Suprapubic skin (tissue), 4 donors: ENCODE measurements around the gene TPD52L1. TPM values are rescaled to one million over a fixed set of nuclear protein-coding genes. Genes with fewer than 3 reads are reported as not detected.
"Not testable (repeated sequence)": the region's sequence is repeated elsewhere in the genome, so short reads cannot be mapped to it uniquely, and the experiment has no call there.

ENCODE experiments used
- DNase-seq, 2 donors: peaks; one replicate each; pipeline ENCODE4 v3.0.0-alpha.2; 2019; ENCODE audit warnings: low spot score in 2 of 2
- H3K27ac ChIP-seq: fragments of 200-600 bp; sonication (generic); one replicate; pipeline ENCODE4 v1.5.1; 2019
- H3K27me3 ChIP-seq: fragments of 200-600 bp; sonication (generic); one replicate; pipeline ENCODE4 v1.5.1; 2019
- H3K36me3 ChIP-seq: fragments of 200-600 bp; sonication (generic); one replicate; pipeline ENCODE4 v1.5.1; 2019
- H3K4me1 ChIP-seq: fragments of 200-600 bp; sonication (generic); one replicate; pipeline ENCODE4 v1.5.1; 2019
- H3K4me3 ChIP-seq: fragments of 200-600 bp; sonication (generic); one replicate; pipeline ENCODE4 v1.5.1; 2019; ENCODE audit warnings: mild to moderate bottlenecking
- H3K9me3 ChIP-seq: fragments of 200-600 bp; sonication (generic); one replicate; pipeline ENCODE4 v1.5.1; 2019
- EP300 ChIP-seq: sonication (generic); formaldehyde crosslinking; IDR thresholded peaks from one replicate; pipeline ENCODE4 v1.6.1; 2017; ENCODE audit warnings: antibody characterized with exemption
- POLR2A ChIP-seq, 2 donors: fragments of 450-650 bp; IDR thresholded peaks; one replicate each; pipeline ENCODE4 v1.6.1; 2017; ENCODE audit warnings: antibody characterized with exemption in 2 of 2, mild to moderate bottlenecking in 2 of 2, moderate library complexity in 2 of 2
- POLR2AphosphoS5 ChIP-seq, 3 donors: sonication (generic); formaldehyde crosslinking; IDR thresholded peaks; one replicate each; pipeline ENCODE4 v1.6.1; 2017; ENCODE audit warnings: antibody characterized with exemption in 3 of 3
- WGBS: methylation state at CpG from one replicate; pipeline ENCODE4 v1.1.5; 2018; 5-methylcytosine and 5-hydroxymethylcytosine counted together
- total RNA-seq, 4 donors: library from RNA; depleted of rRNA; stranded (reverse); fragments of >200 nt; gene quantifications; one replicate each; pipeline ENCODE4 v1.1.0, GENCODE V29; 2016
- TF ChIP-seq, protein P1 (sequence below), 2 donors: fragments of 200-600 bp in 1 of 2; fragments of 450-650 bp in 1 of 2; sonication (generic) in 1 of 2; IDR thresholded peaks; one replicate each; pipeline ENCODE4 v1.5.1; 2016 to 2019; ENCODE audit warnings: antibody characterized with exemption in 2 of 2, mild to moderate bottlenecking in 1 of 2, moderate library complexity in 1 of 2

Gene TPD52L1
- total RNA-seq, 4 donors from 2014 or later: 146 to 202 (median 190) TPM

DNA sequence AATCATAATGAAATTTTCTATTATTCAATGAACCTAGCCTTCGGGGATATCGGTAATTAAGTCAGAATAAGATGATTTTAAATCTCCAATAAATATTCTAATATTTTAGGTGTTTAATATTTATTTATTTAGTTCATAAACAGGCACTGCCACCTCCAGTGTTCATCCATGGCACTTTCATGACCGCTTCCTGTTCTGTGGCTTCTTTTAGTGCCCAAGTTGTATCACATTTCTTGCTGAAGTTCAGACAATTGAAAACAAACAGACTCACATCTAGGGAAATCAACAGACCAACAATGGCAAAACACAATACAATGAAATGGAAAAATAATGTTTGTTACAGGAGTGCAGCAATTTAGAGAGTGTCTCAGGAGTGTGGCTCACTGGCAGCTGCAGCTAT, 122.2 kb downstream of the TPD52L1 start:
- 92% methylated on average over 3 of the region's 3 CpGs for WGBS
- peaks cover 4% of the 10 kb centered on the region for H3K4me1 ChIP-seq
- H3K36me3 ChIP-seq: peaks cover 40% of the 10 kb centered on the region
- DNase-seq: no peak
- H3K9me3 ChIP-seq: no peaks in the 10 kb centered on the region
- no peaks in the 10 kb centered on the region for H3K27me3 ChIP-seq
- H3K27ac ChIP-seq: no peak overlapping the region
- H3K4me3 ChIP-seq: no peak overlapping the region
- TF ChIP-seq EP300: no peak
- TF ChIP-seq POLR2A (IDR thresholded peaks at IDR 0.05): no peak
- TF ChIP-seq POLR2AphosphoS5 (IDR thresholded peaks at IDR 0.05): no peak
- TF ChIP-seq, protein P1, sequence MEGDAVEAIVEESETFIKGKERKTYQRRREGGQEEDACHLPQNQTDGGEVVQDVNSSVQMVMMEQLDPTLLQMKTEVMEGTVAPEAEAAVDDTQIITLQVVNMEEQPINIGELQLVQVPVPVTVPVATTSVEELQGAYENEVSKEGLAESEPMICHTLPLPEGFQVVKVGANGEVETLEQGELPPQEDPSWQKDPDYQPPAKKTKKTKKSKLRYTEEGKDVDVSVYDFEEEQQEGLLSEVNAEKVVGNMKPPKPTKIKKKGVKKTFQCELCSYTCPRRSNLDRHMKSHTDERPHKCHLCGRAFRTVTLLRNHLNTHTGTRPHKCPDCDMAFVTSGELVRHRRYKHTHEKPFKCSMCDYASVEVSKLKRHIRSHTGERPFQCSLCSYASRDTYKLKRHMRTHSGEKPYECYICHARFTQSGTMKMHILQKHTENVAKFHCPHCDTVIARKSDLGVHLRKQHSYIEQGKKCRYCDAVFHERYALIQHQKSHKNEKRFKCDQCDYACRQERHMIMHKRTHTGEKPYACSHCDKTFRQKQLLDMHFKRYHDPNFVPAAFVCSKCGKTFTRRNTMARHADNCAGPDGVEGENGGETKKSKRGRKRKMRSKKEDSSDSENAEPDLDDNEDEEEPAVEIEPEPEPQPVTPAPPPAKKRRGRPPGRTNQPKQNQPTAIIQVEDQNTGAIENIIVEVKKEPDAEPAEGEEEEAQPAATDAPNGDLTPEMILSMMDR (IDR thresholded peaks at IDR 0.05): no peak

DNA sequence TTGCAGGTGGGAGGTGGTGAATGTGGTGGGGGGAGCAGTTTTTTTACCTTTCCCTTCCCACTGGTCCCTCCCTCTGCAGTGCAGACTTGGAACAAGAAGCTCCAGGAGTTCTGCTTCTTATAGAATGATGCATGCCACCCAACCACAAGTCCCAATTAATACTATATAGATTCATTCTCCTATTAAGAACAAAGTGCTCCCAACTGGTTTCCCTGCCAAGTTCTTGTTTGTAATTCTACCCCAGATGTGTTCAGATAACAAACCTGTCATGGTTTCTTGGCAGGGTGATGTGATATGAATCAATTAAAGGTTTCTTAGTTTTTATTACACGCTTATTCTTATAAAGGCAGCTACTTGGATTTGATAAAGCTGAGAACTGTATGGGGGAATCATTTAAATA, 124.3 kb downstream of the TPD52L1 start:
- no peak overlapping the region for H3K4me3 ChIP-seq
- no peaks in the 10 kb centered on the region for H3K27me3 ChIP-seq
- peaks cover 43% of the 10 kb centered on the region for H3K36me3 ChIP-seq
- WGBS: 62% methylated on average over 1 of the region's 1 CpG
- H3K27ac ChIP-seq: no peak overlapping the region
- no peak for DNase-seq
- peaks cover 4% of the 10 kb centered on the region for H3K4me1 ChIP-seq
- H3K9me3 ChIP-seq: no peaks in the 10 kb centered on the region
- TF ChIP-seq POLR2A (IDR thresholded peaks at IDR 0.05) (no peak), POLR2AphosphoS5 (IDR thresholded peaks at IDR 0.05) (no peak), EP300 (no peak)
- TF ChIP-seq, protein P1 (IDR thresholded peaks at IDR 0.05): no peak

DNA sequence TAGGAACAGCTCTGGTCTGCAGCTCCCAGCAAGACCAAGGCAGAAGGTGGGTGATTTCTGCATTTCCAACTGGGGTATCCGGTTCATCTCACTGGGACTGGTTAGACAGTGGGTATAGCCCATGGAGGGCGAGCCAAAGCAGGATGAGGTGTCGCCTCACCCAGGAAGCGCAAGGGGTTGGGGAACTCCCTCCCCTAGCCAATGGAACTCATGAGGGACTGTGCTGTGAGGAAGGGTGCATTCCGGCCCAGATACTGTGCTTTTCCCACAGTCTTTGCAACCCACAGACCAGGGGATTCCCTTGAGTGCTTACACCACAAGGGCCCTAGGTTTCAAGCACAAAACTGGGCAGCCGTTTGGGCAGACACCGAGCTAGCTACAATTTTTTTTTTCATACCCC, 126.4 kb downstream of the TPD52L1 start:
- H3K9me3 ChIP-seq: peaks cover 3% of the 10 kb centered on the region
- peaks cover 4% of the 10 kb centered on the region for H3K4me1 ChIP-seq
- TF ChIP-seq, protein P1 (IDR thresholded peaks at IDR 0.05): no peak
- no peak for TF ChIP-seq EP300
- no peak for TF ChIP-seq POLR2AphosphoS5 (IDR thresholded peaks at IDR 0.05)
- no peak for TF ChIP-seq POLR2A (IDR thresholded peaks at IDR 0.05)
- H3K27me3 ChIP-seq: no peaks in the 10 kb centered on the region
- no peak overlapping the region for H3K27ac ChIP-seq
- no peak for DNase-seq
- H3K36me3 ChIP-seq: peaks cover 39% of the 10 kb centered on the region
- no peak overlapping the region for H3K4me3 ChIP-seq
- 93% methylated on average over 7 of the region's 7 CpGs for WGBS

DNA sequence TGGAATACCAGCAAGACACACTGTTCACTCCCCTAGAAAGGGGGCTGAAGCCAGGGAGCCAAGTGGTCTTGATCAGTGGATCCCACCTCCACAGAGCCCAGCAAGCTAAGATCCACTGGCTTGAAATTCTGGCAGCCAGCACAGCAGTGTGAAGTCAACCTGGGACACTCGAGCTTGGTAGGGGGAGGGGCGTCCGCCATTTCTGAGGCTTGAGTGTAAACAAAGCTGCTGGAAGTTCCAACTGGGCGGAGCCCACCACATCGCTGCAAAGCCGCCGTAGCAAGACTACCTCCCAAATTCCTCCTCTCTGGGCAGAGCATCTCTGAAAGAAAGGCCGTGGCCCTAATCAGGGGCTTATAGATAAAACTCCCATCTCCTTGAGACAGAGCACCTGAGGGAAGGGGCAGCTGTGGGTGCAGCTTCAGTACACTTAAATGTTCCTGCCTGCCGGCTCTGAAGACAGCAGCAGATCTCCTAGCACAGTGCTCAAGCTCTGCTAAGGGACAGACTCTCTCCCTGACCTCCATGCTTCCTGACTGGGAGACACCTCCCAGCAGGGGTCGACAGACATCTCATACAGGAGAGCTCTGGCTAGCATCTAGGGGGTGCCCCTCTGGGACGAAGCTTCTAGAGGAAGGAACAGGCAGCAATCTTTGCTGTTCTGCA, 126.9 kb downstream of the TPD52L1 start:
- peaks cover 44% of the 10 kb centered on the region for H3K36me3 ChIP-seq

DNA sequence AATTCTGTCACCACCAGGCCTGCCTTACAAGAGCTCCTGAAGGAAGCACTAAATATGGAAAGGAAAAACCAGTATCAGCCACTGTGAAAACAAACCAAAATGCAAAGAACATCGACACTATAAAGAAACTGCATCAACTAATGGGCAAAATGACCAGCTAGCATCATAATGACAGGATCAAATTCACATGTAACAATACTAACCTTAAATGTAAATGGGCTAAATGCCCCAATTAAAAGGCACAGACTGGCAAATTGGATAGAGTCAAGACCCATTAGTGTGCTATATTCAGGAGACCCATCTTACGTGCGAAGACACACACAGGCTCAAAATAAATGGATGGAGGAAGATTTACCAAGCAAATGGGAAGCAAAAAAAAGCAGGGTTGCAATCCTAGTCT, 128.9 kb downstream of the TPD52L1 start:
- not testable (repeated sequence) for H3K27me3 ChIP-seq, H3K27ac ChIP-seq, H3K9me3 ChIP-seq, H3K4me1 ChIP-seq, H3K4me3 ChIP-seq, DNase-seq
- WGBS: 95% methylated on average over 3 of the region's 3 CpGs
- H3K36me3 ChIP-seq: peaks cover 47% of the 10 kb centered on the region

More for the DNA sequence above, 126.9 kb downstream of the TPD52L1 start:
- WGBS: 98% methylated on average over 10 of the region's 11 CpGs
- not testable (repeated sequence) for H3K9me3 ChIP-seq, H3K27me3 ChIP-seq, H3K27ac ChIP-seq, H3K4me3 ChIP-seq, H3K4me1 ChIP-seq, DNase-seq

DNA sequence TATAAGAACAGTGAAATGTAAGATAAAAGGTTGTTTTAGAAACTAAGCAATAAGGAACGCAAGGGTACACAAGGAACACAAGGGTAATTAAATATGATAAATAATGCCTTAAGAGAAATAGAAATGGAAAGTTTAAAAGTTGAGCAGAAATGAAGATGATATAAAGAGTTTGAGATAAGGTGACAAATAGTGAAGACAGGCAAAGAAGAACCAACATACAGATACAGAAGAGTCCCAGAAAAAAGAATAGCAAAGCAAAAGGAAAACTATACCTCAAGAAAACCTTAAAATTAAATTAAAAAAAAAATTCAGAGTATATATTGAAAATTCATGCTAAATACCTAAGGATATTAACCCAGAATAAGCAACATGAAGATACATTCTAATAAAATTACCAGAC, 131.8 kb downstream of the TPD52L1 start:
- no peak for DNase-seq
- Histone ChIP-seq H3K27ac (no peak overlapping the region), H3K4me1 (no peaks in the 10 kb centered on the region), H3K27me3 (no peaks in the 10 kb centered on the region), H3K9me3 (peaks cover 5% of the 10 kb centered on the region), H3K4me3 (no peak overlapping the region), H3K36me3 (peaks cover 58% of the 10 kb centered on the region)
- WGBS: 97% methylated on average over 1 of the region's 1 CpG
- TF ChIP-seq POLR2AphosphoS5 (IDR thresholded peaks at IDR 0.05) (no peak), POLR2A (IDR thresholded peaks at IDR 0.05) (no peak), EP300 (no peak)
- TF ChIP-seq, protein P1 (IDR thresholded peaks at IDR 0.05): no peak
